ENCODE measurements around the gene REG3A. TPM values are rescaled to one million over a fixed set of nuclear protein-coding genes. Genes with fewer than 3 reads are reported as not detected.

Gene REG3A
- total and polyA plus RNA-seq, 10 of the 15 experiments (the other 5 are each of a cell fraction or from before 2014, with no cell fraction given): 0.62 TPM; not detected in 9

DNA sequence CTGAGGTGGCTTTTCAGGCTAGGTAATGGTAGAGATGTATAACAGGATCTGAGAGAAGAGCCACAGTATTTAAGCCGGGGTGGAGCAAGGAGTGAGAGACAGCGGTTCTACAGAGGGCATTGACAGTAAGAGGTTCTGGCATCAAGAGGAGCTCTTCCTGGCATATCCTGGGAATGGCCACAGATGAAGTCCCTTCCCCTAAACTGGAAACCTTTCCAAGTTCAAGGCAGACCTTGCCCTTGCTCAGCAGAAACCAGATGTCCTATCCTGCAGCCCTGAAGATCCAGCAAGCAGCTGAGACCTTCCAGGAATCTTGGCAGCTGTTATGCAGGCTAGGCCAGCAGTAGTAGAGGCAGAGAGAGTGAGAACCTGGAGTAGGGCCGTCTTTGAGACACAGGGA is 21.2 kb downstream of the REG3A start:
- Histone ChIP-seq H3K9me3 (replicated peaks; ENCODE audit: control insufficient read depth, insufficient read depth, low read length) (no peaks in the 10 kb centered on the region), H3K4me1 (ENCODE audit: control insufficient read depth, insufficient read depth, low read length) (no peaks in the 10 kb centered on the region), H3K9ac (ENCODE audit: control insufficient read depth, insufficient read depth, low read length) (no peak overlapping the region), H3K27me3 (replicated peaks in 1 of 2; ENCODE audit: control insufficient read depth in 2 of 2, insufficient read depth in 2 of 2, low read length in 1 of 2) (no peaks in the 10 kb centered on the region), H3K27ac (ENCODE audit: control insufficient read depth, insufficient read depth) (no peak overlapping the region), H4K20me1 (ENCODE audit: control insufficient read depth, insufficient read depth) (no peaks in the 10 kb centered on the region), H3K79me2 (ENCODE audit: control insufficient read depth, insufficient read depth, low read length) (no peaks in the 10 kb centered on the region), H3K4me3 (no peak overlapping the region), H2AFZ (ENCODE audit: control insufficient read depth, low read depth, low read length) (no peak overlapping the region), H3K4me2 (ENCODE audit: control insufficient read depth, insufficient read depth) (no peak overlapping the region), H3K36me3 (ENCODE audit: control insufficient read depth in 2 of 2, insufficient read depth in 2 of 2, low read length in 1 of 2) (no peaks in the 10 kb centered on the region)
- no TSS peak for BruUV-seq (replicated peaks)
- ATAC-seq (no peak), FAIRE-seq (no peak), DNase-seq (ENCODE audit: low read depth, low spot score) (no peak)
- CTCF ChIA-PET: no interaction called here
- SMC1A ChIA-PET (ENCODE audit: uncharacterized antibody, unreplicated experiment): no interaction called here
- 20% methylated on average over 3 of the region's 3 CpGs for WGBS (ENCODE audit: insufficient coverage, insufficient replicate concordance, low lambda C conversion rate, missing lambda C conversion rate)
- intact Hi-C loops (cut with micrococcal nuclease; ENCODE audit: unreplicated experiment): no loop called here
- in situ Hi-C loops (cut with MboI): no loop called here
- RAD21 ChIA-PET (ENCODE audit: unreplicated experiment): no interaction called here
- TF ChIP-seq, protein P1, sequence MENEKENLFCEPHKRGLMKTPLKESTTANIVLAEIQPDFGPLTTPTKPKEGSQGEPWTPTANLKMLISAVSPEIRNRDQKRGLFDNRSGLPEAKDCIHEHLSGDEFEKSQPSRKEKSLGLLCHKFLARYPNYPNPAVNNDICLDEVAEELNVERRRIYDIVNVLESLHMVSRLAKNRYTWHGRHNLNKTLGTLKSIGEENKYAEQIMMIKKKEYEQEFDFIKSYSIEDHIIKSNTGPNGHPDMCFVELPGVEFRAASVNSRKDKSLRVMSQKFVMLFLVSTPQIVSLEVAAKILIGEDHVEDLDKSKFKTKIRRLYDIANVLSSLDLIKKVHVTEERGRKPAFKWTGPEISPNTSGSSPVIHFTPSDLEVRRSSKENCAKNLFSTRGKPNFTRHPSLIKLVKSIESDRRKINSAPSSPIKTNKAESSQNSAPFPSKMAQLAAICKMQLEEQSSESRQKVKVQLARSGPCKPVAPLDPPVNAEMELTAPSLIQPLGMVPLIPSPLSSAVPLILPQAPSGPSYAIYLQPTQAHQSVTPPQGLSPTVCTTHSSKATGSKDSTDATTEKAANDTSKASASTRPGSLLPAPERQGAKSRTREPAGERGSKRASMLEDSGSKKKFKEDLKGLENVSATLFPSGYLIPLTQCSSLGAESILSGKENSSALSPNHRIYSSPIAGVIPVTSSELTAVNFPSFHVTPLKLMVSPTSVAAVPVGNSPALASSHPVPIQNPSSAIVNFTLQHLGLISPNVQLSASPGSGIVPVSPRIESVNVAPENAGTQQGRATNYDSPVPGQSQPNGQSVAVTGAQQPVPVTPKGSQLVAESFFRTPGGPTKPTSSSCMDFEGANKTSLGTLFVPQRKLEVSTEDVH (IDR thresholded peaks at IDR 0.05; ENCODE audit: low read depth, partially characterized antibody): no peak
- TF ChIP-seq ZBTB4 (CRISPR knock-in tag; IDR thresholded peaks at IDR 0.05) (no peak), NFIC (IDR thresholded peaks at IDR 0.05; ENCODE audit: low read depth, low read length) (no peak), RBBP5 (conservative IDR thresholded peaks at IDR 0.05) (no peak), MXI1 (IDR thresholded peaks at IDR 0.05; ENCODE audit: low read depth, low read length) (no peak), POLR2AphosphoS5 (IDR thresholded peaks at IDR 0.05; ENCODE audit: low read length) (no peak), EP300 (IDR thresholded peaks at IDR 0.05; ENCODE audit: borderline replicate concordance in 1 of 2, control insufficient read depth in 1 of 2, low read depth in 2 of 2, low read length in 2 of 2) (no peak), FOXM1 (IDR thresholded peaks at IDR 0.05; ENCODE audit: low read depth, low read length) (no peak)
- POLR2A ChIA-PET: no interaction called here
